ENCODE data around the gene SLC46A2. TPM values are rescaled to one million over a fixed set of nuclear protein-coding genes. Genes with fewer than 3 reads are reported as not detected.

The SLC46A2 gene
- total and polyA plus RNA-seq, 2 of the 13 experiments (the other 11 are each of a cell fraction or from before 2014, with no cell fraction given) = not detected

DNA sequence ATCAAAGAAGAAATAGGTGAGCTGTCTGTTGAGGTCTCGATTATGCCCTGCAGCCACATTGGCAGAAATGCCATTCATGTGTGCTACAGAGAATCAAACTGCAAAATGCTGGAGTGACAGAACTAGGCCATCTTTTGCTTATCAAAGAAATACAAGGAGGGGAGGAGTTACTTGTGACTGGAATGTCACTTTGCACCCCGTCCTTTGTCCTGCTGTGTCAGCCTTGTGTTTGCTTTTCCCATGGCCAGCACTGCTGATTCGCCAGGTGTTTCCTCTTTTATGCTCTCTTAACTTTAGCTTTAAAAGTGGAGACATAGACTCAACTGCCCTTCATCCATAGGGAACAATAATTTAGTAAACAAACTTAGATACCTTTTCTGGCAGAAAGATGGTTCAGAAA lies 54.3 kb downstream of the SLC46A2 start:
- peak; percentile 39 for FAIRE-seq
- Histone ChIP-seq H3K4me1 (ENCODE audit: insufficient read depth, low read length) (peaks cover 28% of the 10 kb centered on the region), H3K4me2 (ENCODE audit: low read depth, low read length) (peak overlapping the region; percentile 20; the same call in 1 of the 2 replicates), H3K9me3 (ENCODE audit: low read length) (no peaks in the 10 kb centered on the region), H3K27ac (ENCODE audit: extremely low read length, insufficient read depth, low read length) (peak overlapping the region; percentile 63), H3K9ac (ENCODE audit: insufficient read depth, low read depth, low read length) (no peak overlapping the region), H3K79me2 (ENCODE audit: insufficient read depth, low read length) (no peaks in the 10 kb centered on the region), H3K36me3 (replicated peaks in 1 of 2; ENCODE audit: control insufficient read depth in 1 of 2, insufficient read depth in 2 of 2, low read length in 2 of 2) (peaks cover 2 to 25% of the 10 kb centered on the region in 2 experiments), H4K20me1 (ENCODE audit: insufficient read depth, low read length) (no peaks in the 10 kb centered on the region), H3K27me3 (ENCODE audit: control insufficient read depth in 1 of 2, insufficient read depth in 2 of 2, low read length in 2 of 2) (no peaks in the 10 kb centered on the region), H2AFZ (ENCODE audit: low read length) (no peak overlapping the region), H3K4me3 (replicated peaks in 1 of 3; ENCODE audit: insufficient read depth in 1 of 3, low read depth in 2 of 3, low read length in 3 of 3) (no peak overlapping the region)
- peak; percentile 88 for ATAC-seq
- ChIA-PET CTCF (ENCODE audit: low intra/inter-chr PET ratio, low total read pairs) (no interaction called here), POLR2A (no interaction called here)
- 33% methylated on average over 3 of the region's 3 CpGs for WGBS (ENCODE audit: low lambda C conversion rate)
- no TSS peak for BruUV-seq (replicated peaks)
- DNase-seq (ENCODE audit: low spot score) = peak; percentile 75
- intact Hi-C loops (cut with micrococcal nuclease; ENCODE audit: unreplicated experiment) = no loop called here
- in situ Hi-C loops (cut with HindIII; ENCODE audit: extremely low pct_ligation_motif_present, low pct_unique_long_range_greater_than_20kb) = no loop called here
- TF ChIP-seq ZNF264 (CRISPR knock-in tag; IDR thresholded peaks at IDR 0.05) (no peak), KLF12 (CRISPR knock-in tag; IDR thresholded peaks at IDR 0.05; ENCODE audit: borderline replicate concordance) (no peak), SP5 (CRISPR knock-in tag; IDR thresholded peaks at IDR 0.05; ENCODE audit: borderline replicate concordance, low read depth) (peak; percentile 92), FIP1L1 (IDR thresholded peaks at IDR 0.05; ENCODE audit: borderline replicate concordance, insufficient read depth, low read depth, low read length) (no peak), MED1 (CRISPR knock-in tag; IDR thresholded peaks at IDR 0.05) (no peak), AGO2 (optimal IDR thresholded peaks at IDR 0.05; ENCODE audit: low read depth, low read length) (no peak), ZNF367 (CRISPR knock-in tag; IDR thresholded peaks at IDR 0.05; ENCODE audit: borderline replicate concordance) (no peak)
- TF ChIP-seq, protein P1, sequence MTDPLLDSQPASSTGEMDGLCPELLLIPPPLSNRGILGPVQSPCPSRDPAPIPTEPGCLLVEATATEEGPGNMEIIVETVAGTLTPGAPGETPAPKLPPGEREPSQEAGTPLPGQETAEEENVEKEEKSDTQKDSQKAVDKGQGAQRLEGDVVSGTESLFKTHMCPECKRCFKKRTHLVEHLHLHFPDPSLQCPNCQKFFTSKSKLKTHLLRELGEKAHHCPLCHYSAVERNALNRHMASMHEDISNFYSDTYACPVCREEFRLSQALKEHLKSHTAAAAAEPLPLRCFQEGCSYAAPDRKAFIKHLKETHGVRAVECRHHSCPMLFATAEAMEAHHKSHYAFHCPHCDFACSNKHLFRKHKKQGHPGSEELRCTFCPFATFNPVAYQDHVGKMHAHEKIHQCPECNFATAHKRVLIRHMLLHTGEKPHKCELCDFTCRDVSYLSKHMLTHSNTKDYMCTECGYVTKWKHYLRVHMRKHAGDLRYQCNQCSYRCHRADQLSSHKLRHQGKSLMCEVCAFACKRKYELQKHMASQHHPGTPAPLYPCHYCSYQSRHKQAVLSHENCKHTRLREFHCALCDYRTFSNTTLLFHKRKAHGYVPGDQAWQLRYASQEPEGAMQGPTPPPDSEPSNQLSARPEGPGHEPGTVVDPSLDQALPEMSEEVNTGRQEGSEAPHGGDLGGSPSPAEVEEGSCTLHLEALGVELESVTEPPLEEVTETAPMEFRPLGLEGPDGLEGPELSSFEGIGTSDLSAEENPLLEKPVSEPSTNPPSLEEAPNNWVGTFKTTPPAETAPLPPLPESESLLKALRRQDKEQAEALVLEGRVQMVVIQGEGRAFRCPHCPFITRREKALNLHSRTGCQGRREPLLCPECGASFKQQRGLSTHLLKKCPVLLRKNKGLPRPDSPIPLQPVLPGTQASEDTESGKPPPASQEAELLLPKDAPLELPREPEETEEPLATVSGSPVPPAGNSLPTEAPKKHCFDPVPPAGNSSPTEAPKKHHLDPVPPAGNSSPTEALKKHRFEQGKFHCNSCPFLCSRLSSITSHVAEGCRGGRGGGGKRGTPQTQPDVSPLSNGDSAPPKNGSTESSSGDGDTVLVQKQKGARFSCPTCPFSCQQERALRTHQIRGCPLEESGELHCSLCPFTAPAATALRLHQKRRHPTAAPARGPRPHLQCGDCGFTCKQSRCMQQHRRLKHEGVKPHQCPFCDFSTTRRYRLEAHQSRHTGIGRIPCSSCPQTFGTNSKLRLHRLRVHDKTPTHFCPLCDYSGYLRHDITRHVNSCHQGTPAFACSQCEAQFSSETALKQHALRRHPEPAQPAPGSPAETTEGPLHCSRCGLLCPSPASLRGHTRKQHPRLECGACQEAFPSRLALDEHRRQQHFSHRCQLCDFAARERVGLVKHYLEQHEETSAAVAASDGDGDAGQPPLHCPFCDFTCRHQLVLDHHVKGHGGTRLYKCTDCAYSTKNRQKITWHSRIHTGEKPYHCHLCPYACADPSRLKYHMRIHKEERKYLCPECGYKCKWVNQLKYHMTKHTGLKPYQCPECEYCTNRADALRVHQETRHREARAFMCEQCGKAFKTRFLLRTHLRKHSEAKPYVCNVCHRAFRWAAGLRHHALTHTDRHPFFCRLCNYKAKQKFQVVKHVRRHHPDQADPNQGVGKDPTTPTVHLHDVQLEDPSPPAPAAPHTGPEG (CRISPR knock-in tag; IDR thresholded peaks at IDR 0.05) = no peak
- TF ChIP-seq, protein P2, sequence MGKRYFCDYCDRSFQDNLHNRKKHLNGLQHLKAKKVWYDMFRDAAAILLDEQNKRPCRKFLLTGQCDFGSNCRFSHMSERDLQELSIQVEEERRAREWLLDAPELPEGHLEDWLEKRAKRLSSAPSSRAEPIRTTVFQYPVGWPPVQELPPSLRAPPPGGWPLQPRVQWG (CRISPR knock-in tag; IDR thresholded peaks at IDR 0.05; ENCODE audit: borderline replicate concordance, low read depth) = no peak
- TF ChIP-seq, protein P3, sequence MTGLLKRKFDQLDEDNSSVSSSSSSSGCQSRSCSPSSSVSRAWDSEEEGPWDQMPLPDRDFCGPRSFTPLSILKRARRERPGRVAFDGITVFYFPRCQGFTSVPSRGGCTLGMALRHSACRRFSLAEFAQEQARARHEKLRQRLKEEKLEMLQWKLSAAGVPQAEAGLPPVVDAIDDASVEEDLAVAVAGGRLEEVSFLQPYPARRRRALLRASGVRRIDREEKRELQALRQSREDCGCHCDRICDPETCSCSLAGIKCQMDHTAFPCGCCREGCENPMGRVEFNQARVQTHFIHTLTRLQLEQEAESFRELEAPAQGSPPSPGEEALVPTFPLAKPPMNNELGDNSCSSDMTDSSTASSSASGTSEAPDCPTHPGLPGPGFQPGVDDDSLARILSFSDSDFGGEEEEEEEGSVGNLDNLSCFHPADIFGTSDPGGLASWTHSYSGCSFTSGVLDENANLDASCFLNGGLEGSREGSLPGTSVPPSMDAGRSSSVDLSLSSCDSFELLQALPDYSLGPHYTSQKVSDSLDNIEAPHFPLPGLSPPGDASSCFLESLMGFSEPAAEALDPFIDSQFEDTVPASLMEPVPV (CRISPR knock-in tag; IDR thresholded peaks at IDR 0.05) = no peak
- TF ChIP-seq, protein P4, sequence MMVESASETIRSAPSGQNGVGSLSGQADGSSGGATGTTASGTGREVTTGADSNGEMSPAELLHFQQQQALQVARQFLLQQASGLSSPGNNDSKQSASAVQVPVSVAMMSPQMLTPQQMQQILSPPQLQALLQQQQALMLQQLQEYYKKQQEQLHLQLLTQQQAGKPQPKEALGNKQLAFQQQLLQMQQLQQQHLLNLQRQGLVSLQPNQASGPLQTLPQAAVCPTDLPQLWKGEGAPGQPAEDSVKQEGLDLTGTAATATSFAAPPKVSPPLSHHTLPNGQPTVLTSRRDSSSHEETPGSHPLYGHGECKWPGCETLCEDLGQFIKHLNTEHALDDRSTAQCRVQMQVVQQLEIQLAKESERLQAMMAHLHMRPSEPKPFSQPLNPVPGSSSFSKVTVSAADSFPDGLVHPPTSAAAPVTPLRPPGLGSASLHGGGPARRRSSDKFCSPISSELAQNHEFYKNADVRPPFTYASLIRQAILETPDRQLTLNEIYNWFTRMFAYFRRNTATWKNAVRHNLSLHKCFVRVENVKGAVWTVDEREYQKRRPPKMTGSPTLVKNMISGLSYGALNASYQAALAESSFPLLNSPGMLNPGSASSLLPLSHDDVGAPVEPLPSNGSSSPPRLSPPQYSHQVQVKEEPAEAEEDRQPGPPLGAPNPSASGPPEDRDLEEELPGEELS (CRISPR knock-in tag; IDR thresholded peaks at IDR 0.05) = peak; percentile 42; the same call in 1 of the 2 replicates
- TF ChIP-seq, protein P5, sequence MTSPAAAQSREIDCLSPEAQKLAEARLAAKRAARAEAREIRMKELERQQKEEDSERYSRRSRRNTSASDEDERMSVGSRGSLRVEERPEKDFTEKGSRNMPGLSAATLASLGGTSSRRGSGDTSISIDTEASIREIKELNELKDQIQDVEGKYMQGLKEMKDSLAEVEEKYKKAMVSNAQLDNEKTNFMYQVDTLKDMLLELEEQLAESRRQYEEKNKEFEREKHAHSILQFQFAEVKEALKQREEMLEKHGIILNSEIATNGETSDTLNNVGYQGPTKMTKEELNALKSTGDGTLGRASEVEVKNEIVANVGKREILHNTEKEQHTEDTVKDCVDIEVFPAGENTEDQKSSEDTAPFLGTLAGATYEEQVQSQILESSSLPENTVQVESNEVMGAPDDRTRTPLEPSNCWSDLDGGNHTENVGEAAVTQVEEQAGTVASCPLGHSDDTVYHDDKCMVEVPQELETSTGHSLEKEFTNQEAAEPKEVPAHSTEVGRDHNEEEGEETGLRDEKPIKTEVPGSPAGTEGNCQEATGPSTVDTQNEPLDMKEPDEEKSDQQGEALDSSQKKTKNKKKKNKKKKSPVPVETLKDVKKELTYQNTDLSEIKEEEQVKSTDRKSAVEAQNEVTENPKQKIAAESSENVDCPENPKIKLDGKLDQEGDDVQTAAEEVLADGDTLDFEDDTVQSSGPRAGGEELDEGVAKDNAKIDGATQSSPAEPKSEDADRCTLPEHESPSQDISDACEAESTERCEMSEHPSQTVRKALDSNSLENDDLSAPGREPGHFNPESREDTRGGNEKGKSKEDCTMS (CRISPR knock-in tag; conservative IDR thresholded peaks at IDR 0.05) = no peak
